Naive thymus-derived CD4-positive, alpha-beta T cell (primary cell): ENCODE measurements around the gene CES1. TPM values are rescaled to one million over a fixed set of nuclear protein-coding genes. Genes with fewer than 3 reads are reported as not detected.
"Not testable (repeated sequence)": the region's sequence is repeated elsewhere in the genome, so short reads cannot be mapped to it uniquely, and the experiment has no call there.

Experiments used
- ATAC-seq: fragments of 150-1000 bp; cut with Tn5 transposase; 2 replicates; pipeline ENCODE4 v1.10.0; 2021; ENCODE audit warnings: mild to moderate bottlenecking, moderate library complexity
- CTCF ChIA-PET: fragments of 350-600 bp; sonication (Branson Sonifier 250); formaldehyde crosslinking; loops from one replicate; lab custom pipeline; 2021; ENCODE audit warnings: antibody characterized with exemption; lab: Charles Lee
- POLR2A ChIA-PET: fragments of 350-600 bp; sonication (Branson Sonifier 250); formaldehyde crosslinking; loops from one replicate; lab custom pipeline; 2021; ENCODE audit warnings: antibody characterized with exemption, inconsistent platforms; lab: Charles Lee
- DNase-seq, 9 donors: peaks; one replicate each; pipeline versions ENCODE4 v3.0.0 to v3.0.0-alpha.2; 2020 to 2022; ENCODE audit warnings: mixed read lengths in 1 of 9
- H3K27ac ChIP-seq: one replicate; pipeline ENCODE4 v1.7.0; 2013; ENCODE audit warnings: mild to moderate bottlenecking, low read depth, low read length, moderate library complexity
- H3K27me3 ChIP-seq, 2 donors: one replicate each; pipeline ENCODE4 v1.7.0; 2013; ENCODE audit warnings: low read length in 2 of 2, mild to moderate bottlenecking in 2 of 2, moderate library complexity in 2 of 2; ENCODE audit not compliant: control insufficient read depth in 2 of 2, insufficient read depth in 2 of 2
- H3K36me3 ChIP-seq, 3 experiments: 1 replicate in 2 of 3; 2 replicates in 1 of 3; pipeline ENCODE4 v1.7.0; 2013; ENCODE audit warnings: low read length in 3 of 3, mild to moderate bottlenecking in 3 of 3, moderate library complexity in 1 of 3; ENCODE audit not compliant: insufficient read depth in 3 of 3, control insufficient read depth in 2 of 3
- H3K4me1 ChIP-seq, 2 donors: one replicate each; pipeline ENCODE4 v1.7.0; 2013; ENCODE audit warnings: low read length in 2 of 2, mild to moderate bottlenecking in 2 of 2, moderate library complexity in 1 of 2; ENCODE audit not compliant: control insufficient read depth in 2 of 2, insufficient read depth in 2 of 2
- H3K4me3 ChIP-seq: 2 replicates; pipeline ENCODE4 v1.7.0; 2013; ENCODE audit warnings: mild to moderate bottlenecking, low read length
- H3K9me3 ChIP-seq, 3 experiments: 1 replicate in 2 of 3; 2 replicates in 1 of 3; pipeline ENCODE4 v1.7.0; 2013; ENCODE audit warnings: low read length in 3 of 3; ENCODE audit not compliant: control insufficient read depth in 2 of 3
- H3K27ac Mint-ChIP-seq, 9 donors: one replicate each; pipeline ENCODE4 v1.8.0; 2020 to 2022; ENCODE audit warnings: mixed read lengths in 9 of 9, mild to moderate bottlenecking in 8 of 9, moderate library complexity in 5 of 9, inconsistent platforms in 2 of 9
- H3K27me3 Mint-ChIP-seq, 5 donors: one replicate each; pipeline ENCODE4 v1.8.0; 2021 to 2022; ENCODE audit warnings: mixed read lengths in 5 of 5, mild to moderate bottlenecking in 1 of 5
- H3K36me3 Mint-ChIP-seq, 5 donors: one replicate each; pipeline ENCODE4 v1.8.0; 2020 to 2022; ENCODE audit warnings: mixed read lengths in 5 of 5, mild to moderate bottlenecking in 3 of 5, inconsistent platforms in 1 of 5
- H3K4me1 Mint-ChIP-seq, 7 donors: one replicate each; pipeline ENCODE4 v1.8.0; 2020 to 2022; ENCODE audit warnings: mixed read lengths in 7 of 7, mild to moderate bottlenecking in 3 of 7, inconsistent platforms in 1 of 7
- H3K4me3 Mint-ChIP-seq, 10 donors: one replicate each; pipeline ENCODE4 v1.8.0; 2020 to 2022; ENCODE audit warnings: mild to moderate bottlenecking in 10 of 10, mixed read lengths in 10 of 10, moderate library complexity in 6 of 10, inconsistent platforms in 2 of 10
- H3K9me3 Mint-ChIP-seq, 11 donors: one replicate each; pipeline ENCODE4 v1.8.0; 2020 to 2022; ENCODE audit warnings: mixed read lengths in 11 of 11, mild to moderate bottlenecking in 4 of 11, inconsistent platforms in 1 of 11, moderate library complexity in 1 of 11
- intact Hi-C, 2 donors: fragments of 100-400 bp; cut with micrococcal nuclease; formaldehyde crosslinking; loops; one replicate each; pipeline ENCODE4 v1.15.1; 2023
- polyA plus RNA-seq, 2 donors: library from polyadenylated mRNA; unstranded; fragments of 300-500 nt; fragmentation: Illumina TruSeq; gene quantifications; one replicate each; pipeline ENCODE4 v1.2.3, GENCODE V29; 2021
- total RNA-seq, 6 experiments: library from RNA in 5 of 6; stranded (reverse) in 5 of 6; gene quantifications; 1 replicate in 5 of 6; 2 replicates in 1 of 6; pipeline ENCODE4 v1.2.3 and lab custom pipeline; 2021 to 2026

Gene CES1
- total and polyA plus RNA-seq, 7 experiments from 2014 or later, result 0.32 to 11.6 (median 1.1) TPM; not detected in 3

GRCh38 chr16:55808286-55808685 is 24.6 kb downstream of the CES1 start:
- POLR2A ChIA-PET, H3K27ac Mint-ChIP-seq, intact Hi-C loops, H3K27me3 ChIP-seq, CTCF ChIA-PET, H3K27ac ChIP-seq, H3K36me3 ChIP-seq, H3K4me1 Mint-ChIP-seq, H3K4me1 ChIP-seq, H3K36me3 Mint-ChIP-seq, H3K4me3 Mint-ChIP-seq, DNase-seq, H3K9me3 ChIP-seq, ATAC-seq, H3K4me3 ChIP-seq, H3K9me3 Mint-ChIP-seq: not testable (repeated sequence)
- peaks cover 0 to 20% (median 20%) of the 10 kb centered on the region in 5 donors for H3K27me3 Mint-ChIP-seq

- POLR2A ChIA-PET, ATAC-seq, CTCF ChIA-PET, H3K27ac Mint-ChIP-seq, H3K36me3 ChIP-seq, H3K36me3 Mint-ChIP-seq, H3K4me3 Mint-ChIP-seq, H3K27ac ChIP-seq, H3K27me3 ChIP-seq, H3K9me3 Mint-ChIP-seq, H3K4me3 ChIP-seq, intact Hi-C loops, H3K27me3 Mint-ChIP-seq, H3K9me3 ChIP-seq, DNase-seq, H3K4me1 ChIP-seq, H3K4me1 Mint-ChIP-seq: not testable (repeated sequence)
Measured at GRCh38 chr16:55805104-55805503, 27.8 kb downstream of the CES1 start.

GRCh38 chr16:55803681-55804080 is 29.2 kb downstream of the CES1 start:
- POLR2A ChIA-PET, H3K27me3 ChIP-seq, H3K4me1 ChIP-seq, H3K9me3 ChIP-seq, H3K4me3 ChIP-seq, H3K36me3 ChIP-seq, DNase-seq, CTCF ChIA-PET, H3K27me3 Mint-ChIP-seq, H3K27ac ChIP-seq, H3K27ac Mint-ChIP-seq, H3K4me1 Mint-ChIP-seq, H3K9me3 Mint-ChIP-seq, H3K4me3 Mint-ChIP-seq, H3K36me3 Mint-ChIP-seq, intact Hi-C loops: not testable (repeated sequence)
- ATAC-seq, result peak; percentile 78

- POLR2A ChIA-PET, CTCF ChIA-PET, H3K4me3 ChIP-seq, H3K4me3 Mint-ChIP-seq, H3K4me1 ChIP-seq, H3K27me3 ChIP-seq, H3K27ac ChIP-seq, H3K9me3 Mint-ChIP-seq, H3K4me1 Mint-ChIP-seq, H3K9me3 ChIP-seq, H3K36me3 ChIP-seq, intact Hi-C loops, H3K36me3 Mint-ChIP-seq, H3K27ac Mint-ChIP-seq, DNase-seq, H3K27me3 Mint-ChIP-seq: not testable (repeated sequence)
- ATAC-seq, result peak; percentile 76
Measured at GRCh38 chr16:55792934-55793374, 39.9 kb downstream of the CES1 start.

GRCh38 chr16:55791512-55791911 is 41.4 kb downstream of the CES1 start:
- H3K36me3 Mint-ChIP-seq, H3K36me3 ChIP-seq, DNase-seq, H3K27me3 Mint-ChIP-seq, CTCF ChIA-PET, H3K4me3 ChIP-seq, H3K27ac Mint-ChIP-seq, H3K9me3 ChIP-seq, ATAC-seq, intact Hi-C loops, H3K4me1 ChIP-seq, H3K9me3 Mint-ChIP-seq, H3K4me1 Mint-ChIP-seq, H3K27ac ChIP-seq, POLR2A ChIA-PET, H3K27me3 ChIP-seq, H3K4me3 Mint-ChIP-seq: not testable (repeated sequence)

- POLR2A ChIA-PET, H3K27ac Mint-ChIP-seq, H3K36me3 Mint-ChIP-seq, ATAC-seq, H3K27me3 Mint-ChIP-seq, H3K4me1 ChIP-seq, intact Hi-C loops, H3K9me3 ChIP-seq, DNase-seq, H3K9me3 Mint-ChIP-seq, H3K36me3 ChIP-seq, H3K4me3 Mint-ChIP-seq, H3K27ac ChIP-seq, H3K4me3 ChIP-seq, CTCF ChIA-PET, H3K27me3 ChIP-seq, H3K4me1 Mint-ChIP-seq: not testable (repeated sequence)
Measured at GRCh38 chr16:55790240-55790639, 42.7 kb downstream of the CES1 start.

GRCh38 chr16:55782793-55783091 is 50.2 kb downstream of the CES1 start:
- H3K9me3 Mint-ChIP-seq, H3K36me3 Mint-ChIP-seq, H3K9me3 ChIP-seq, H3K4me1 ChIP-seq, H3K36me3 ChIP-seq, DNase-seq, intact Hi-C loops, H3K4me3 Mint-ChIP-seq, H3K27ac Mint-ChIP-seq, H3K4me3 ChIP-seq, H3K27ac ChIP-seq, H3K27me3 ChIP-seq, POLR2A ChIA-PET, CTCF ChIA-PET, H3K4me1 Mint-ChIP-seq: not testable (repeated sequence)
- ATAC-seq, result peak; percentile 24
- peaks cover 0 to 24% (median 5%) of the 10 kb centered on the region in 5 donors for H3K27me3 Mint-ChIP-seq
